Smooth muscle cell (in vitro differentiated cells): ENCODE data around the gene CYTH4. TPM values are rescaled to one million over a fixed set of nuclear protein-coding genes. Genes with fewer than 3 reads are reported as not detected.

Experiments
- DNase-seq: peaks from one replicate; lab custom pipeline; 2025; ENCODE audit not compliant: unreplicated experiment; lab: John Stamatoyannopoulos, UW
- H2AFZ ChIP-seq: fragments of 200-600 bp; sonication (generic); 2 replicates; pipeline ENCODE4 v1.6.0; 2016; ENCODE audit warnings: antibody characterized with exemption, low read depth, mild to moderate bottlenecking
- H3F3A ChIP-seq: fragments of 200-600 bp; sonication (generic); 2 replicates; pipeline ENCODE4 v1.6.0; 2017; ENCODE audit warnings: antibody characterized with exemption, low read depth
- H3K27ac ChIP-seq: fragments of 200-600 bp; sonication (generic); 2 replicates; pipeline ENCODE4 v1.5.1; 2016; ENCODE audit warnings: low read depth, mild to moderate bottlenecking
- H3K27me3 ChIP-seq: fragments of 200-600 bp; sonication (generic); 2 replicates; pipeline ENCODE4 v1.6.1; 2016; ENCODE audit warnings: low read depth, mild to moderate bottlenecking
- H3K36me3 ChIP-seq: fragments of 200-600 bp; sonication (generic); 2 replicates; pipeline ENCODE4 v1.5.1; 2016; ENCODE audit warnings: low read depth
- H3K4me1 ChIP-seq: fragments of 200-600 bp; sonication (generic); 2 replicates; pipeline ENCODE4 v1.5.1; 2016; ENCODE audit warnings: low read depth
- H3K4me2 ChIP-seq: fragments of 200-600 bp; sonication (generic); 2 replicates; pipeline ENCODE4 v1.6.0; 2016; ENCODE audit warnings: mild to moderate bottlenecking
- H3K4me3 ChIP-seq: fragments of 200-600 bp; sonication (generic); 2 replicates; pipeline ENCODE4 v1.5.1; 2016; ENCODE audit warnings: mild to moderate bottlenecking
- H3K79me2 ChIP-seq: fragments of 200-600 bp; sonication (generic); 2 replicates; pipeline ENCODE4 v1.6.0; 2016; ENCODE audit warnings: low read depth, mild to moderate bottlenecking
- H3K9ac ChIP-seq: fragments of 200-600 bp; sonication (generic); 2 replicates; pipeline ENCODE4 v1.6.0; 2016; ENCODE audit warnings: low read depth
- H3K9me3 ChIP-seq: fragments of 200-600 bp; sonication (generic); replicated peaks from 2 replicates; pipeline ENCODE4 v1.5.1; 2016; ENCODE audit warnings: low read depth
- H4K20me1 ChIP-seq: fragments of 200-600 bp; sonication (generic); 2 replicates; pipeline ENCODE4 v1.6.0; 2016; ENCODE audit warnings: low read depth
- CTCF ChIP-seq: fragments of 200-600 bp; sonication (generic); IDR thresholded peaks from 2 replicates; pipeline ENCODE4 v1.5.1; 2017; ENCODE audit warnings: borderline replicate concordance, mild to moderate bottlenecking, antibody characterized with exemption; ENCODE audit not compliant: insufficient read depth, poor library complexity, severe bottlenecking
- WGBS: methylation state at CpG from one replicate; pipeline ENCODE4 v1.1.7; 2016; ENCODE audit warnings: low lambda C conversion rate; 5-methylcytosine and 5-hydroxymethylcytosine counted together
- polyA plus RNA-seq: library from polyadenylated mRNA; unstranded; fragments of >200 nt; fragmentation: Nextera tagmentation; extraction: Ambion mirVana; gene quantifications from 2 replicates; pipeline ENCODE4 v1.2.1, GENCODE V29; 2016
- total RNA-seq: library from RNA; depleted of rRNA; stranded (reverse); fragments of >200 nt; gene quantifications from 2 replicates; pipeline ENCODE4 v1.2.3, GENCODE V29; 2014

The CYTH4 gene
- total and polyA plus RNA-seq, 2 experiments from 2014 or later: not detected

- no peak for DNase-seq
- Histone ChIP-seq H4K20me1 (no peaks in the 10 kb centered on the region), H3K36me3 (no peaks in the 10 kb centered on the region), H3K4me2 (no peak overlapping the region), H3K27ac (no peak overlapping the region), H3K9me3 (no peaks in the 10 kb centered on the region), H3K27me3 (no peaks in the 10 kb centered on the region), H3K9ac (no peak overlapping the region), H3F3A (no peaks in the 10 kb centered on the region), H3K79me2 (no peaks in the 10 kb centered on the region), H2AFZ (no peak overlapping the region), H3K4me3 (no peak overlapping the region), H3K4me1 (peaks cover 3% of the 10 kb centered on the region)
- TF ChIP-seq CTCF: no peak
- 84% methylated on average over 10 of the region's 10 CpGs for WGBS
Observed at GRCh38 chr22:37263966-37264887, 18.1 kb upstream of the CYTH4 start.

DNA sequence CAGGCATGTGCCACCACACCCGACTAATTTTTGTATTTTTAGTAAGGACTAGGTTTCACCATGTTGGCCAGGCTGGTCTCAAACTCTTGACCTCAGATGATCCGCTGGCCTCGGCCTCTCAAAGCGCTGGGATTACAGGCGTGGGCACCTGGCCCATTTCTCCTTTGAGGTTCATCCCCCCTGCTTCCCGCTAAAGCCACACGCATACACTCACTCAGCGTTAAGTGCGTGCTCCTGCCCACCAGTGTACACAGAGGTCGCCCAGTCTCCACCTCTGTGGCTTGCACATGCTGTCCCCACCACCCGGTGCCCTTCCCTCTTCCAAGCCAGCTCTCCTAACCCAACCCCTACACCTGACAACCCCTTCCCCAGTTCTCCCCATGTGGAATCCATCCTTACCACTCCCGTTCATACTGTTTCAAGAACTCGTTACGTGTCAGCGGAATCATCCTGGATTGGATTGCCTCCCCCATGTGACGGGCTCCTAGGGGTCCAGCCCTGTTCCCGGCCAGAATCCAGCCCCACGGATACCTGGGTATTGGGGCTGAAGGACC is 15.7 kb upstream of the CYTH4 start:
- 63% methylated on average over 18 of the region's 18 CpGs for WGBS
- H3K4me3 ChIP-seq: peak overlapping the region; percentile 46
- no peak overlapping the region for H3K9ac ChIP-seq
- H3K27ac ChIP-seq: no peak overlapping the region
- no peaks in the 10 kb centered on the region for H3K4me1 ChIP-seq
- H2AFZ ChIP-seq: no peak overlapping the region
- H3K9me3 ChIP-seq: no peaks in the 10 kb centered on the region
- no peaks in the 10 kb centered on the region for H3F3A ChIP-seq
- no peaks in the 10 kb centered on the region for H3K36me3 ChIP-seq
- no peak for DNase-seq
- H3K79me2 ChIP-seq: no peaks in the 10 kb centered on the region
- H3K4me2 ChIP-seq: peak overlapping the region; percentile 84
- H4K20me1 ChIP-seq: no peaks in the 10 kb centered on the region
- H3K27me3 ChIP-seq: no peaks in the 10 kb centered on the region
- no peak for TF ChIP-seq CTCF

DNA sequence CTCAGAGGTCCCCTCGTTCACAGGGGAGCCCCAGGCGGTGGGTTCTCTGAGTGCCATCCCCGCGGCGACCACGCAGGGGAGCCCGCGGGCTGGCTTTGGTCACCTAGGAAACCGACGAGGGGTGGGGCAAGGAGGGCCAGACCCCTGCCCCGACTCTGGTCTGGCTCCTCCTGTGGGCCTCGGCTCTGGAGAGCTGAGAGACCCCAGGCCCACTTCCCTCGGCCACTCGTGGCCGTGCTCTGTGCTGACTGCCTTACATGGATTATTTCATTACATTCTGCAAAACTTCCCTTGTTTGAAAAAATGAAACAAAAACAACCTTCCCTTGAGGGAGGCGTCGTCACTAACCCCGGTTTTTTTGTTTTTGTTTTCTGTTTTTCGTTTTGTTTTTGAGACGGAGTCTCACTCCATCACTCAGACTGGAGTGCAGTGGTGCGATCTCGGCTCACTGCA is 15.1 kb upstream of the CYTH4 start:
- H3K27me3 ChIP-seq: no peaks in the 10 kb centered on the region
- WGBS: 26% methylated on average over 22 of the region's 22 CpGs
- no peak for DNase-seq
- no peaks in the 10 kb centered on the region for H3K9me3 ChIP-seq
- no peaks in the 10 kb centered on the region for H3F3A ChIP-seq
- peak; percentile 71 for TF ChIP-seq CTCF
- no peak overlapping the region for H3K9ac ChIP-seq
- no peaks in the 10 kb centered on the region for H3K4me1 ChIP-seq
- H3K27ac ChIP-seq: no peak overlapping the region
- H4K20me1 ChIP-seq: no peaks in the 10 kb centered on the region
- no peaks in the 10 kb centered on the region for H3K79me2 ChIP-seq
- peak overlapping the region; percentile 84 for H3K4me2 ChIP-seq
- no peaks in the 10 kb centered on the region for H3K36me3 ChIP-seq
- H3K4me3 ChIP-seq: peak overlapping the region; percentile 46
- peak overlapping the region; percentile 61 for H2AFZ ChIP-seq
